ENCODE data around the gene ITPRIPL2. TPM values are rescaled to one million over a fixed set of nuclear protein-coding genes. Genes with fewer than 3 reads are reported as not detected.

ITPRIPL2 gene
- total RNA-seq, 3 donors from 2014 or later (not counting 1 experiment from before 2014, with no cell fraction given), result 0.18 to 5.7 (median 2.5) TPM

- intact Hi-C loops (cut with micrococcal nuclease), result no loop called here
- H3K4me1 Mint-ChIP-seq, result peaks cover 0 to 17% of the 10 kb centered on the region in 2 donors
These were observed 18.5 kb downstream of the ITPRIPL2 start for GRCh38 chr16:19132255-19132654.

DNA sequence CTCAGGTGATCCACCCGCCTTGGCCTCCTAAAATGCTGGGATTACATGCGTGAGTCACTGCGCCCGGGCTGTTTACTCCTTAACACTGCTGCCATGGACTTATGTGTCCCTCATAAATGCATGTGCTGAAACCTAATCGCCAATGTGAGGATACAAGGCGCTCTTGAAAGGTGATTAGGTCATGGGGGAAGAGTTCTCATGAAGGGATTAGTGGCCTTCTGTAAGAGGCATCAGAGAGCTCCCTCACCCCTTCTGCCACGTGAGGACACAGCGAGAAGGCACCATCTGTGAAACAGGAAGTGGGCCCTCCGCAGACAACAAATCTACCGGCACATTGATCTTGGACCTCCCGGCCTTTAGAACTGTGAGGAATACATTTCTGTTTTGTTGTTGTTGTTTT lies 19.1 kb downstream of the ITPRIPL2 start:
- ATAC-seq, result no peak
- no peak for DNase-seq
- H3K4me3 Mint-ChIP-seq, result no peak overlapping the region
- no peaks in the 10 kb centered on the region for H3K36me3 Mint-ChIP-seq
- WGBS (ENCODE audit: insufficient coverage), result 87% methylated on average over 11 of the region's 11 CpGs
- peaks cover 12% of the 10 kb centered on the region for H3K4me1 ChIP-seq (ENCODE audit: control insufficient read depth, insufficient read depth, low read length)
- intact Hi-C loops (cut with micrococcal nuclease), result no loop called here
- H3K4me3 ChIP-seq (ENCODE audit: low read length), result no peak overlapping the region
- no peak overlapping the region for H3K27ac Mint-ChIP-seq
- H3K27me3 ChIP-seq (ENCODE audit: control insufficient read depth, insufficient read depth, low read length), result no peaks in the 10 kb centered on the region
- H3K27me3 Mint-ChIP-seq (ENCODE audit: low read depth in 2 of 2), result no peaks in the 10 kb centered on the region
- peaks cover 0 to 17% of the 10 kb centered on the region in 2 donors for H3K4me1 Mint-ChIP-seq
- TF ChIP-seq, protein P1, sequence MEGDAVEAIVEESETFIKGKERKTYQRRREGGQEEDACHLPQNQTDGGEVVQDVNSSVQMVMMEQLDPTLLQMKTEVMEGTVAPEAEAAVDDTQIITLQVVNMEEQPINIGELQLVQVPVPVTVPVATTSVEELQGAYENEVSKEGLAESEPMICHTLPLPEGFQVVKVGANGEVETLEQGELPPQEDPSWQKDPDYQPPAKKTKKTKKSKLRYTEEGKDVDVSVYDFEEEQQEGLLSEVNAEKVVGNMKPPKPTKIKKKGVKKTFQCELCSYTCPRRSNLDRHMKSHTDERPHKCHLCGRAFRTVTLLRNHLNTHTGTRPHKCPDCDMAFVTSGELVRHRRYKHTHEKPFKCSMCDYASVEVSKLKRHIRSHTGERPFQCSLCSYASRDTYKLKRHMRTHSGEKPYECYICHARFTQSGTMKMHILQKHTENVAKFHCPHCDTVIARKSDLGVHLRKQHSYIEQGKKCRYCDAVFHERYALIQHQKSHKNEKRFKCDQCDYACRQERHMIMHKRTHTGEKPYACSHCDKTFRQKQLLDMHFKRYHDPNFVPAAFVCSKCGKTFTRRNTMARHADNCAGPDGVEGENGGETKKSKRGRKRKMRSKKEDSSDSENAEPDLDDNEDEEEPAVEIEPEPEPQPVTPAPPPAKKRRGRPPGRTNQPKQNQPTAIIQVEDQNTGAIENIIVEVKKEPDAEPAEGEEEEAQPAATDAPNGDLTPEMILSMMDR (IDR thresholded peaks at IDR 0.05), result no peak
- no peaks in the 10 kb centered on the region for H3K36me3 ChIP-seq (ENCODE audit: control insufficient read depth, insufficient read depth, low read length)
- H3K9me3 Mint-ChIP-seq, result no peaks in the 10 kb centered on the region
- no peak overlapping the region for H3K27ac ChIP-seq (ENCODE audit: low read length)
- H3K9me3 ChIP-seq (ENCODE audit: control insufficient read depth, insufficient read depth, low read length), result no peaks in the 10 kb centered on the region

More at GRCh38 chr16:19132255-19132654, 18.5 kb downstream of the ITPRIPL2 start:
- no peak for ATAC-seq
- 100% methylated on average over 1 of the region's 1 CpG for WGBS (ENCODE audit: insufficient coverage)
- Mint-ChIP-seq H3K27ac (no peak overlapping the region), H3K9me3 (no peaks in the 10 kb centered on the region), H3K4me3 (no peak overlapping the region), H3K36me3 (no peaks in the 10 kb centered on the region), H3K27me3 (ENCODE audit: low read depth in 2 of 2) (no peaks in the 10 kb centered on the region)
- Histone ChIP-seq H3K27me3 (ENCODE audit: control insufficient read depth, insufficient read depth, low read length) (no peaks in the 10 kb centered on the region), H3K4me1 (ENCODE audit: control insufficient read depth, insufficient read depth, low read length) (peaks cover 18% of the 10 kb centered on the region), H3K9me3 (ENCODE audit: control insufficient read depth, insufficient read depth, low read length) (no peaks in the 10 kb centered on the region), H3K27ac (ENCODE audit: low read length) (no peak overlapping the region), H3K4me3 (ENCODE audit: low read length) (no peak overlapping the region), H3K36me3 (ENCODE audit: control insufficient read depth, insufficient read depth, low read length) (no peaks in the 10 kb centered on the region)
- TF ChIP-seq, protein P1 (IDR thresholded peaks at IDR 0.05), result no peak
- no peak for DNase-seq

DNA sequence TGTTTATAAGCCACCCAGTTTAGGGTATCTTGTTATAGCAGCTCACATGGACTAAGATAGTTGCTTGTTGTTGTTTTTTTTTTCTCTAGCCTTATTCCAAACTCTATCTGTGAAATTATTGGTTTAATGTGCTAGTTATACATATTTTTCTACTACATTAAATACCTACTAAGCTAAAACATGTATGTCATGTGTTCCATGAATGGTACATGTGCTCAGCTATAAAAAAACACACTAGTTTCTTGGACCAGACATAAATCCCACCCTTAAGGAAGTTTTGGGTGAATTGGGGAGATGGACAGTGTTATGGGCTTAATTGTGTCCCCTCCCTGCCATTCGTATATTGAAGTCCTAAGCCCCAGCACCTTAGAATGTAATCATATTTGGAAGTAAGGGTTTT lies 19.8 kb downstream of the ITPRIPL2 start:
- TF ChIP-seq, protein P1 (IDR thresholded peaks at IDR 0.05), result no peak
- Histone ChIP-seq H3K4me3 (ENCODE audit: low read length) (no peak overlapping the region), H3K4me1 (ENCODE audit: control insufficient read depth, insufficient read depth, low read length) (peaks cover 10% of the 10 kb centered on the region), H3K9me3 (ENCODE audit: control insufficient read depth, insufficient read depth, low read length) (no peaks in the 10 kb centered on the region), H3K36me3 (ENCODE audit: control insufficient read depth, insufficient read depth, low read length) (no peaks in the 10 kb centered on the region), H3K27me3 (ENCODE audit: control insufficient read depth, insufficient read depth, low read length) (no peaks in the 10 kb centered on the region), H3K27ac (ENCODE audit: low read length) (no peak overlapping the region)
- H3K4me3 Mint-ChIP-seq, result no peak overlapping the region
- intact Hi-C loops (cut with micrococcal nuclease), result no loop called here
- no peak overlapping the region for H3K27ac Mint-ChIP-seq
- DNase-seq, result no peak
- no peaks in the 10 kb centered on the region for H3K36me3 Mint-ChIP-seq
- peaks cover 0 to 17% of the 10 kb centered on the region in 2 donors for H3K4me1 Mint-ChIP-seq
- H3K27me3 Mint-ChIP-seq (ENCODE audit: low read depth in 2 of 2), result peaks cover 0 to 2% of the 10 kb centered on the region in 2 donors
- no peak for ATAC-seq
- WGBS (ENCODE audit: insufficient coverage), result 100% methylated on average over 1 of the region's 1 CpG
- no peaks in the 10 kb centered on the region for H3K9me3 Mint-ChIP-seq

GRCh38 chr16:19135201-19135842 lies 21.6 kb downstream of the ITPRIPL2 start:
- Histone ChIP-seq H3K4me1 (ENCODE audit: control insufficient read depth, insufficient read depth, low read length) (peaks cover 10% of the 10 kb centered on the region), H3K4me3 (ENCODE audit: low read length) (no peak overlapping the region), H3K36me3 (ENCODE audit: control insufficient read depth, insufficient read depth, low read length) (no peaks in the 10 kb centered on the region), H3K9me3 (ENCODE audit: control insufficient read depth, insufficient read depth, low read length) (no peaks in the 10 kb centered on the region), H3K27ac (ENCODE audit: low read length) (no peak overlapping the region), H3K27me3 (ENCODE audit: control insufficient read depth, insufficient read depth, low read length) (no peaks in the 10 kb centered on the region)
- intact Hi-C loops (cut with micrococcal nuclease), result no loop called here
- TF ChIP-seq, protein P1 (IDR thresholded peaks at IDR 0.05), result no peak
- no peak for DNase-seq
- Mint-ChIP-seq H3K27ac (no peak overlapping the region), H3K9me3 (no peaks in the 10 kb centered on the region), H3K4me3 (no peak overlapping the region), H3K36me3 (no peaks in the 10 kb centered on the region), H3K27me3 (ENCODE audit: low read depth in 2 of 2) (peaks cover 0 to 19% of the 10 kb centered on the region in 2 donors), H3K4me1 (peaks cover 0 to 12% of the 10 kb centered on the region in 2 donors)
- 91% methylated on average over 8 of the region's 10 CpGs for WGBS (ENCODE audit: insufficient coverage)
- ATAC-seq, result no peak

Data from natural killer cell (primary cell).